Measurements from ENCODE around the gene SULT1A3.
"Not testable (repeated sequence)": the region's sequence is repeated elsewhere in the genome, so short reads cannot be mapped to it uniquely, and the experiment has no call there.

The SULT1A3 gene

GRCh38 chr16:30185683-30186421 is 13.2 kb upstream of the SULT1A3 start:
- H3K4me3 ChIP-seq: peak overlapping the region; percentile 35 to 57 (median 45)
- peak overlapping the region in 20 of 21 experiments; percentile 22 to 98 (median 85) for H3K27ac ChIP-seq

- peak overlapping the region in 20 of 21 experiments; percentile 1 to 98 (median 85) for H3K27ac ChIP-seq
- peak overlapping the region; percentile 23 to 57 (median 45) for H3K4me3 ChIP-seq
These were observed 12.6 kb upstream of the SULT1A3 start for GRCh38 chr16:30186444-30186781.

GRCh38 chr16:30186782-30187555 is 12.1 kb upstream of the SULT1A3 start:
- H3K27ac ChIP-seq: peak overlapping the region in 18 of 21 experiments; percentile 1 to 98 (median 86)
- peak overlapping the region; percentile 23 to 57 (median 45) for H3K4me3 ChIP-seq

- Histone ChIP-seq H3K27ac (peak overlapping the region in 12 of 21 experiments; percentile 1 to 98 (median 90)), H3K4me3 (peak overlapping the region in 1 of 7 experiments; percentile 57)
These were observed 11.5 kb upstream of the SULT1A3 start for GRCh38 chr16:30187556-30187865.

GRCh38 chr16:30187971-30188561 is 11.0 kb upstream of the SULT1A3 start:
- no peak overlapping the region for H3K4me3 ChIP-seq
- peak overlapping the region in 6 of 21 experiments; percentile 71 to 98 (median 94) for H3K27ac ChIP-seq

- not testable (repeated sequence) for H3K4me3 ChIP-seq, H3K27ac ChIP-seq
These were observed 7.9 kb upstream of the SULT1A3 start for GRCh38 chr16:30191158-30191557.

- not testable (repeated sequence) for H3K27ac ChIP-seq
These were observed 6.0 kb upstream of the SULT1A3 start for GRCh38 chr16:30193098-30193497.

GRCh38 chr16:30193615-30194014 is 5.4 kb upstream of the SULT1A3 start, which contains the start of the genes BOLA2B and SLX1A:
Gene BOLA2B, minus strand, starts transcription at chr16:30193666. Its CDS starts 71 bp downstream, at chr16:30193595.
Gene SLX1A, plus strand, starts transcription at chr16:30193875. Its CDS starts 210 bp downstream, at chr16:30194085.
- H3K27ac ChIP-seq: peak within 1 kb of the TSS in 1 of 21 experiments; percentile 62
- peak within 1 kb of the TSS in 6 of 7 experiments; percentile 13 to 43 (median 36) for H3K4me3 ChIP-seq

More at GRCh38 chr16:30193098-30193497, 6.0 kb upstream of the SULT1A3 start:
- H3K4me3 ChIP-seq: not testable (repeated sequence)

GRCh38 chr16:30194172-30194925 is 4.7 kb upstream of the SULT1A3 start:
- Histone ChIP-seq H3K4me3 (peak overlapping the region in 6 of 7 experiments; percentile 13 to 43 (median 36)), H3K27ac (peak overlapping the region in 1 of 21 experiments; percentile 62)

- H3K4me3 ChIP-seq, H3K27ac ChIP-seq: not testable (repeated sequence)
These were observed 2.1 kb upstream of the SULT1A3 start for GRCh38 chr16:30197001-30197400.

GRCh38 chr16:30199608-30200343 is 721 bp downstream of the SULT1A3 start:
- not testable (repeated sequence) for H3K4me3 ChIP-seq, H3K27ac ChIP-seq

GRCh38 chr16:30205541-30206236 is 6.6 kb downstream of the SULT1A3 start:
- peak overlapping the region; percentile 30 to 49 (median 33) for H3K4me3 ChIP-seq
- H3K27ac ChIP-seq: not testable (repeated sequence)

- H3K4me3 ChIP-seq: peak overlapping the region; percentile 30 to 49 (median 33)
- H3K27ac ChIP-seq: not testable (repeated sequence)
These were observed 7.2 kb downstream of the SULT1A3 start for GRCh38 chr16:30206252-30206651.

- not testable (repeated sequence) for H3K4me3 ChIP-seq, H3K27ac ChIP-seq
These were observed 8.1 kb downstream of the SULT1A3 start for GRCh38 chr16:30207063-30207704.

GRCh38 chr16:30209032-30209431 is 10.0 kb downstream of the SULT1A3 start:
- not testable (repeated sequence) for H3K4me3 ChIP-seq, H3K27ac ChIP-seq

GRCh38 chr16:30211414-30211813 is 12.4 kb downstream of the SULT1A3 start:
- not testable (repeated sequence) for H3K27ac ChIP-seq, H3K4me3 ChIP-seq

GRCh38 chr16:30217082-30217481 is 18.0 kb downstream of the SULT1A3 start:
- not testable (repeated sequence) for H3K27ac ChIP-seq, H3K4me3 ChIP-seq

- not testable (repeated sequence) for H3K4me3 ChIP-seq, H3K27ac ChIP-seq
These were observed 49.3 kb downstream of the SULT1A3 start, which contains the start of gene NPIPB13 for GRCh38 chr16:30248379-30248778. Gene NPIPB13, minus strand, starts transcription at chr16:30248479. Its CDS starts 2,906 bp downstream, at chr16:30245573.
